NCI-H187 treated with DMSO at 0.1 percent for 48 hours (cell line): ENCODE results near the gene TGM5.
"Not testable (repeated sequence)": the region's sequence is repeated elsewhere in the genome, so short reads cannot be mapped to it uniquely, and the experiment has no call there.

Experiments used
- DNase-seq: peaks from one replicate; lab custom pipeline; 2025; lab: John Stamatoyannopoulos, UW

The TGM5 gene

DNA sequence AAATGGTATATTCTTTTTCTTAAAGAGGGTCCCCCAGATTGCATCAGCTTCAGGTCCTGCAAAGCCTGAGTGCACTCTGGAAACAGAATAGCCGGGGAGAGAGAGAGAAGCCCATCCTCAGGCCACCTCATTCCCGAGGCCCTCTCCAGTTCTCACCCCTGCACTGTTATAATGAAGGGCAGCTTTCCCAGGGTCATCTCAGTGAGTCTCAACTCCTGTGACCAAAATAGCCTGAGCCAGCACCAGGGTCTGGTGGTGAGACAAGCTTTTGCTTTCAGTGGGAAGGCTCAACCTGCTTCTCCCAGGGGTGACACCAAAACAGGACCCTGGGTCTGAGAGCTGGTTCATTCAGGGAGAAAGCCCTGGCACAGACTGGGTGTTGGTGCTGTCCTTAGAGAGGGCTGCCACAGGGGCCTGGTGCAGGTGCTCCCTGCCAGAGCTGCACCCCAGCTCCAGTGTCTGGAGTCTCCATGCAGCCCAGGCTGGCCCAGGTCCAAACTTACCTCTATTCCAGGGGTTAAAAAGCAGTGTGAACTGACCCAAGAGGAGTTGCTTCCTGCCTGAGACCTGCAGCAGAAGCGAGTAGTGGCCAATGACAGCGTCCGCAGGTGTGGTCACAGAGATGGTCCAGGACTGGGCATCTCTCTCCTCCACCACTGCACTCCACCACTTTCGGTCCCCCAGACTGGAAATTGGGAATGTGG lies 52.0 kb downstream of the TGM5 start:
- DNase-seq, result no peak

DNA sequence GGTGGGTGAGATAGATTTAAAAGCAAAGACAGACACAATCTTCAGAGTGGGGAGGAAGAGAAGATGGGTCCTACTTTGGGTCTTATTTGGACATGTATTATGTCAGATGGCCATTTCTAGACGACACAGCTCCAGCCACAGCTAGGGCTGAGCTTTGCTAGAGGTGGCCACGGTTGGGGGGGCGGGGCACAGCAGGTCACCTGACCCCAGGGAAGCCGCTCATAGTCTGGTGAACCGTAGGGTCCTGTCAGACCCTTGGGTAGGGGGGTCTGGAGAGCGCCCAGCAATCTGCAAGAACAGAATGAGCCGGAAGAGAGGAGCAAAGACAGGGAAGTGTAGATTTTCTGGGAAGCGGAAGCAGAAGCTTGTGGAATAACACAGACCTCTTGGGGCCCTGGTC lies 52.6 kb downstream of the TGM5 start:
- DNase-seq, result no peak

DNA sequence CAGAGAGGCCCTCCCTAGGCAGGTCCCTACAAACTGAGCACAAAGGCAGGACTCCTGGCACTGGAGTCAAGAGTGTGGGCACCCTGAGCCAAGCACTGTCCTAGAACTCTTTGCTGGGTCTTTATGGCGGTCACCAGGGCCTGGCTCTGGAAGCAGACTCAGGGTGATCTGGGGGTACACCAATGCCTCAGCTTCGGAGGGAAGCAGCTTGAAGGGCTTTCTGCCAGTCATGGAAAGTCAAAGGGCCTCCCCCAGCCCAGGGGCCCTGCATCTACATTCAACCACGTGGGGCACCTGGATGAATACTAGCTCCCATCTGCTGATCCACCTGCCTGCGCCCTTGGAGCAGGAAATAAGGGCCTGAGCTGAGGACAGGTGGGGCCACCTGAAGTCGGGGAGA lies 53.3 kb downstream of the TGM5 start:
- no peak for DNase-seq

DNA sequence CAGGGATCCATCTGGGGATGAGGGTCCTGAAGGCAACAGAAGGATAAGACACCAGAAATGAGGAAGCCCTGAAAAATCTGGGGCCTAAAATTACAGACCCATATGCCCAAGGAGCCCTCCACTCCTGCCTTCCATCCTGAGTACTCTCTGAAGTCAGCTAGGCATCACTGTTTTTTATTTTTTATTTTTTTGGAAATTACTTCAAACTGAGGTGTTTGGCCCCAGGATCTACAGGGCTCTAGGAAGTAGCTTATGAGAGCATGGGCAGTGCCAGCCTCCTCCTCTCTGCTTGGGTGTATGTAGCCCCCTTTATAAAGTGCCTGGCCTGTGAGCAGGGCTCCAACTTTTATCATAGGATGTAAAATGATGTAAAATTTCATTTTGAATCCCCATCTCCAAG lies 53.8 kb downstream of the TGM5 start:
- DNase-seq, result no peak

DNA sequence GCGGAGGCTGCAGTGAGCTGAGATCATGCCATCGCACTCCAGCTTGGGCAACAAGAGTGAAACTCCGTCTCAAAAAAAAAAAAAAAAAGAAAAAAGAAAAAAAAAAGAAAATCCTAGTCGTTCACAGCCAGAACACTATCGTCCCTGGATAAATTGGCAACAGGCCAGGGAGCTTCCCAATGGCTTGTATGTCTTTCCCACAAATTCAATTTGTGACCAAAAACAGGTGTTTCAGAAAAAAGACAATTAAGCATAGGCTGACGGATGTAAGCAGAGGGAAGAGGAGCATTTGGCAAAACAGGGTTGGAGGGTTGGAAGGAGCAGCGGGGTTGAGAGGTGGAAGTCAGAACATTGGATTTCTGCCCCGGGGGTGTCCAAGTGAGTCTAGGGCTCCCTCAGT lies 54.4 kb downstream of the TGM5 start:
- no peak for DNase-seq

DNA sequence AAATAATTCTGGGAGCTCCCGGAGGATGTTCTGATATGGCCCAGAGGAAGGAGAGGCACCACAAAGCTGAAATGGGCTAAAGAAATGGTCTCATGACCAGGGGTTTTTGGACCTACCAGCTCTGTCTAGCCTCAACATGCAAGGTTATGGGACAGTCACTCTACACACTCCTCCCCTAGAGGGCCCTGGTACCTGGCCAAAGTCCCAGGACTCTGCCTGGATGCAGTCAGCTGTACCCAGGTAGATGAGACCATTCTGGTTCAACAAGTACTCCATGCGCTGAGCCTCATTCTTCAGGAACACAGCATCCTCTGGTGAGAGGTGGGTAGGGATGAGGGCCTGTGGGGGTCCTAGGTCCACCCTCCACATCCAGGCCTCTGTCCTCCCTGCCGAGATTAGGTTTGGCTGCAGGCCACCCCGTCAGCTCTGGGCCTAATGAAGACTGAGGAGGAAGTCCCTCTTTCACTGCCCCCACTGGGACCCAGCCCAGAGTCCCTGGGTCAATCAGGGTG lies 55.4 kb downstream of the TGM5 start:
- DNase-seq, result no peak

DNA sequence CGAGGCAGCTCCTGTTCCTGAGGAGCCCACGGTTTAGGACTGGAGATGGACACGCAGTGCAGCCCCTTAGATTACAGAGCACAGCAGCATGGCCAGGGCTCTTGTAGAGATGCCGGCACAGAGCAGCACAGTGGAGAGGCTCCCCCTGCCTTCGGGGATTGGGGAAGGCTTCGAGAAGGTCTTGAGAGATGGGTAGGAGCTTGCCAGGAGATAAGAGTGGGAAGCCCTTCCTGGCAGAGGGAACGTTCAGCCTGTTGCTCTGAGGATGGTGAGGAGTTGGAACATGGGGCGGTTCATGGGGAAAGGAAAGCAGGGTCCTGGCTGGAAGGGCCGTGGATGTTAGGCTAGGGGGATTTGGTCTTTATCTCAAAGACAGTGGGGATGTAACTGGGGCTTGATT lies 55.9 kb downstream of the TGM5 start:
- no peak for DNase-seq

DNA sequence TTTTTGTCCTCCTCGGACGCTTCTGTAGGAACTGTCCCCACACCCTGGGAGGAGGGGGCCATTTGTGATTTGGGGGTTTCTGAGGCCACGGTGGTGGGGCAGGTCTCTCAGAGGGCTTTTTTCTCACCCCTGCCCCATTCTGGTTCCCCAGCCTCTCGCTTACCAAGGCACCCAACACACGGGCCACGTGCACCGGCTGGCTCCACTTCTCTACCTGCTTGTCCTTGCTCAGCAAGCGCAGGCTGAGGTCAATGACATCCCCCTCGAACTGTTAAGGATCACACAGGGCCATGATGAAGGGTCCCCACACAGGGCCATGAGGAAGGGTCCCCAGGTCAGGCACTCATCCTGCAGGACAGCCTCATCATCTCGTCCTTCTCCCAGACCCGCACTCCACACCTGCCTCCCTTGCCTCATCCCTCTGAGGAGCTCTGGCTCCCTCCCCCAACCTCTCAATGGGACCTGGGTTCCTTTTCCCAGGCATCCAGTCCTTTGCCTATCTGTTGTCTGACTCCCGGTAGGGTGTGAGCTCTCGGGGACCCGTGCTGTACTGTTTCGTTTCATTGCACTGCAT lies 56.5 kb downstream of the TGM5 start:
- DNase-seq, result no peak

DNA sequence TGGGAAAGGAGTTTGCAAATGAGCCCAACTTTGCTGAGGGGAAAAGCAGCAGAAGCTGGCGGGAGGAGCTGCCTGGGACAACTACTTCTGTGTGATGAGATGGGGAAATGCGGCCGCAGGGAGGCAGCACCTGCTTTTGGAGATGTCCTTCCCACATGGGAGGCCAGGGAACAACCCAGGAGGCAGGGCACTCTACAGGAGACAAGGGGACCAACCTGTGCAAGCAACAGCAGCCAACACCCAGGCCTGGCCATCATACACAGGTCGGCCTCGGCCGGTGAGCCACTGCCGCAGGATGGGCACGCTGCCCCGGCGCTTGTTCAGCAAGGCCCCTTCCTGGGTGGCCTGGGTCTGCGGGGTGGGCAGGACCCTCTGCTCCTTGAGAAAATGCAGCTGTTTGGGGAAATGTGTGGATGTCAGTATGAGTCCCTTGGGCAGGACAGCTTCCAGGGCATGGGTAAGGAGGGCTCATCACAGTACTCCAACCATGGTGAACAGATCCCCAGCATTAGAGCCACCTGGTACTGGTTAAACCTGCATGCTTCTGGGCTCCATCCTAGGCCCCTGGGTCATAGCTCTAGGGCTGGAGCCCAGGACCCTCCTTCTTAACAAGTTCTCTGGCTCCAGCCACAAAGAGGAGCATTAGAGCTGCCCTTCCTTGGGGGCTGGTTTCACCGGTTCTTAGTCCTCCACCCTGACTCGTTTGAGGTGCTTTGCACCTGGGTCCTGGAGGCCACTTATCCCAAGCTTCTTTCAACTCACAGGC lies 57.5 kb downstream of the TGM5 start:
- DNase-seq, result no peak

DNA sequence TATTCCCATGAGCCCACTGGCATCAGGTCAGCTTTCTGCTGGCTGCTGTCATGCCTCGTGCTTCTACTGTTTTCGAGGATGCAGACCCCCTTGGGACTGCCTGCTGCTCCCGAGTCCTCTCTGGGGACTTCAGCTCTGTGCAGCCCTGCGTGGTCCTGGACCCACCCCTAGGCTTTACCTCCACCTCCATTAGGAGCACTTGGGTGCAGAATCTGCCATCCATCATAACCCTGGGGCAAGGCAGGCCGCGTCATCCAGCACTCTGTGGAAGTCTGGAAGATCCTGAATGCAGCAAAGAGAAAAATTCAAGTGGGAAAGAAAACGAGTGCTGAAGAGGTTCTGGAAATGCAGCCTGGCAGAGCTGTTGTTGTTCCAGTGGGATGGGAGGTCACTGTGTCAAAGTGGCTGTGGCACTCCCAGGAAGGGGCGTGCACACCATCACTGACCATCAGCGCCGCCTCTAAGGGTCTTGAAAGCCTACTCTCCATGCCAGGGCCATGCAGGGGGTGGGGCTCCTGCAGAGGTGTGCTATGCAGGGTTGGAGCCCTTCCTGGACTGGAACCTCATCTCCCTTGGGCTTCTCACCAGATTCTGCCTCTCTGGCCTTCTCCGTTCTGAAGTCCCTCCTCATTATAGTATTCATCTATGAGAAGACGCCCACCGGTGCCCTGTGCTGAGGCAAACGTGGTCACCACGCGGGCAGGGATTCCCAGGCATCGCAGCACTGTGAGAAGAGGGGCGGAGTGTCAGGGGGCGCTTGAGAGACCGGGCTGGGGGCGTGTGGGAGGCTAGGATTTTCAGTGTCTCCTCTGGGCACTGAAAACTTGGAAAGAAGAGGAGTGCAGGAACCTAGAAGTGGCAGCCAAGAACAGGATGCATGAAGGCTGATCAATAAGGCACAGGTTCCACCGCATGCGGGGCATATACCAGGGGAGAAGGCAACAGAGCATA lies 58.4 kb downstream of the TGM5 start:
- DNase-seq, result no peak

DNA sequence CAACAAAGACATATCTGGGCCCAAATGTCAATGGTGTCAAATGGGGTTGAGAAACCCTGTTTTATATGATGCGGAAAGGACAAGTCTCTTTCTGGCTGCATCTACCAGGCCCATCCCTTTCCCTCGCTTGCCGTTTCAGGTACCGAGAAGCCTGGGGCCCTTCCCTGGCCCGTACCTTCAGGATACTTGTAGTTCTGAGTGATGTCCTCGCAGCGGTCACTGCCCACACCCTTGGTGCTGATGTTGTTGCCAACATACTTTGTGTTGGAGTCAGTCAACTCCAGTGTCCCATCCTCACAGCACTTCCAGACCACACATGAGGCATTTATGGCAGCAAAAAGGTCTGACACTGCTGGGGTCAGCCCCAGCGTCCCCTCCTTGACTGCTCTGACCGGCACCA lies 59.7 kb downstream of the TGM5 start:
- DNase-seq, result no peak

DNA sequence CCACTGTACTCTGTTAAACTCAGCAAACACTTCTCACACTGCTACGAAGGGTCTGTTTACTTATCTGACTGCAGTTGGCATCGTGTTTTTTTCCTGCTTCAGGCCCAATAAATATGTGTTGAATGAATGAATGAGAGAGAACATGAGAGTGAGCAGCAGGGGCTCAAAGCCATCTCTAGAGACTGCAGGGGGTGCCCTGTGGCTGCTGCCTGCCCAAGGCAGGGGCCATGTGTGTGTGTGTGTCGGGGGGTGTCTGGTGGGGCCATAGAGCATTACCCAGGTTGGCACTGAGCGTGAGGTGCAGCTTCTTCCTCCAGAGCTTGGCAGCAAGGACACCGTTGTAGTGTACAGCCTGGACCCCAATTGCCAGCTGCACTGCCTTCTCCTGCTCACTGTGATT lies 60.7 kb downstream of the TGM5 start:
- DNase-seq, result no peak

DNA sequence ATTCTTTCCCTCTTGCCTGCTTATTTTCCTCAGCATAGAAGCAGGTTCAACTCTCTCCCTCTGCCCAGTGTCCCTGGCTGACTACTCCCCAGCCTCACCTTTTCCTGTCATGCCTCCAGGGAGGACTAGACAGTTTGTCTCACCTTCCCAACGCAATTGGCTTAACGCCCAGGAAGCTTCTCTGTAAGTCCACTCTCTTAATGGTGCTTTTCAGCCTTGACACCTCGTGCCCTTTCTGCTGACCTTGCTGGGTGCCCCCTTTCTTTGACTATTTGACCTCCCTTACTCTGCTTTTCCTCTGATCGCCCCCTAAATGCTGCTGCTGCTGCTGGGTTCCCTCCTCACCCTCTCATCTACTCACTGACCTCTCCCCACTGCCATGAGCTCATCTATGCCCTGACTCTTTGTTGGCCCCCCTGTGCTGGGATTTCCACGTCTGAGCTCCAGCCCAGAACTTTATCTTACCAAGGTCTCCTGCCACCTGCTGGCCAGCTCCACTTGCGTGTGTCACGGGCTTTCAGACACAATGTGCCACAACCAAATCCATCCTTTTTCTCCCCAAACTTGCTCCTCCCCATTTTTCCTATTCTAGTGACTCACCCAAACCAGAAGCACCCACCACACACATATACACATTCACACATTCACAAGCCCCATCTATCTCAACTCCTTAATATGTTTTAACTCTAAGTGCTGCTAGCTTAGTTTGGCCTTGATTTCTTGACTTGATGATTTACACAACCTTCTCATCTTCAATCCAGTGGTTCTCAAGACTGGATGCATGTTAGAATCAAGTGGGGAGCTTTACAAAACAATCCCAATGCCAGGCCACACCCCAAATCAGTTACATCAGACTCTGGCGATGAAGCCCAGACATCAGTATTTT lies 62.5 kb downstream of the TGM5 start:
- no peak for DNase-seq

DNA sequence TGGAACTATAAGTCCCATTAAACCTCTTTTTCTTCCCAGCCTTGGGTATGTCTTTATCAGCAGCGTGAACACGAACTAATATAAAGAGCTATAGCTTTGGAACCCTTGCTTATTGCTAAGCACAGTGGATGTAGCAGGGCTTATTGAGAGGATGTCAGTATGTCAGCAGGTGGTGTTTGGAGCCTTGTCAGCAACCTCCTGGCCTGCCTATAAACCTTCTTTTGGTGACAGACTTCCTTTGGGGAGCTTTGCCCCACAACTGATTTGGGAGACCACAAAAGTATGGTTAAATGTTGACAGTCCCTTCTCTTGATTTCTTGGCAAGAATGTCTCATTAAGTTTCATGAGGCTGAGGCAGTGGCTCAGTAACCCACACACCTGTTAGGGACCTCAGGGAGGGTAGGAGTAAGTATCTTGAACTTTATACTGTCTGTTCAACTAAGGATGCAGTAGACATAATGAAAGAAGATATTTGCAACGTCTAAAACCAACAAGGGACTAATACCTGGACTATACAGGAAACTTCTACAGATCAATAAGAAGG lies 66.7 kb downstream of the TGM5 start:
- DNase-seq, result no peak

DNA sequence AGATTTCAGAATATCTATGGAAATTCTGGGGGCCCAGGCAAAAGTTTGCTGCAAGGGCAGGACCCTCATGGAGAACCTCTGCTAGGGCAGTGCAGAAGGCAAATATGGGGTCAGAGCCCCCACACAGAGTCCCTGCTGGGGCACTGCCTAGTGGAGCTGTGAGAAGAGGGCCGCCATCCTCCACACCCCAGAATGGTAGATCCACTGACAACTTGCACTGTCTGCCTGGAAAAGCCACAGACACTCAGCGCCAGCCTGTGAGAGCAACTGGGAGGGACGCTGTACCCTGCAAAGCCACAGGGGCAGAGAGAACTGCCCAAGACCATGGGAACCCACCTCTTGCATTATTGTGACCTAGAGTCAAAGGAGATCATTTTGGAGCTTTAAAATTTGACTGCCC lies 67.7 kb downstream of the TGM5 start:
- DNase-seq, result no peak

DNA sequence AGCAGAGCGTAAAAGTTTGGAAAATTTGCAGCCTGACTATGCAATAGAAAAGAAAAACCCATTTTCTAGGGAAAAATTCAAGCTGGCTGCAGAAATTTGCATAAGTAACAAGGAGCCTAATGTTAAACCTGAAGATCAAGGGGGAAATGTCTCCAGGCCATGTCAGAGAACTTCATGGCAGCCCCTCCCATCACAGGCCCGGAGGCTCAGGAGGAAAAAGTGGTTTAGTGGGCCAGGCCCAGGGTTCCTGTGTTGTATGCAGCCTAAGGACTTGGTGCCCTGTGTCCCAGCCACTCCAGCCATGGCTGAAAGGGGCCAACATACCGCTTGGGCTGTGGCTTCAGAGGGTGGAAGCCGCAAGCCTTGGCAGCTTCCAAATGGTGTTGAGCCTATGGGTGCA lies 68.2 kb downstream of the TGM5 start:
- DNase-seq, result not testable (repeated sequence)

DNA sequence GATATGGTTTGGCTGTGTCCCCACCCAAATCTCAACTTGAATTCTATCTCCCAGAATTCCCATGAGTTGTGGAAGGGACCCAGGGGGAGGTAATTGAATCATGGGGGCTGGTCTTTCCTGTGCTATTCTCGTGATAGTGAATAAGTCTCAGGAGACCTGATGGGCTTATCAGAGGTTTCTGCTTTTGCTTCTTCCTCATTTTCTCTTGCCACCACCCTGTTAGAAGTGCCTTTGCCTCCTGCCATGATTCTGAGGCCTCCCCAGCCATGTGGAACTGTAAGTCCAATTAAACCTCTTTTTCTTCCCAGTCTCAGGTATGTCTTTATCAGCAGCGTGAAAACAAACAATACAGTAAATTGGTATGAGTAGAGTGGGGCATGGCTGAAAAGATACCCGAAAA lies 69.0 kb downstream of the TGM5 start:
- not testable (repeated sequence) for DNase-seq

DNA sequence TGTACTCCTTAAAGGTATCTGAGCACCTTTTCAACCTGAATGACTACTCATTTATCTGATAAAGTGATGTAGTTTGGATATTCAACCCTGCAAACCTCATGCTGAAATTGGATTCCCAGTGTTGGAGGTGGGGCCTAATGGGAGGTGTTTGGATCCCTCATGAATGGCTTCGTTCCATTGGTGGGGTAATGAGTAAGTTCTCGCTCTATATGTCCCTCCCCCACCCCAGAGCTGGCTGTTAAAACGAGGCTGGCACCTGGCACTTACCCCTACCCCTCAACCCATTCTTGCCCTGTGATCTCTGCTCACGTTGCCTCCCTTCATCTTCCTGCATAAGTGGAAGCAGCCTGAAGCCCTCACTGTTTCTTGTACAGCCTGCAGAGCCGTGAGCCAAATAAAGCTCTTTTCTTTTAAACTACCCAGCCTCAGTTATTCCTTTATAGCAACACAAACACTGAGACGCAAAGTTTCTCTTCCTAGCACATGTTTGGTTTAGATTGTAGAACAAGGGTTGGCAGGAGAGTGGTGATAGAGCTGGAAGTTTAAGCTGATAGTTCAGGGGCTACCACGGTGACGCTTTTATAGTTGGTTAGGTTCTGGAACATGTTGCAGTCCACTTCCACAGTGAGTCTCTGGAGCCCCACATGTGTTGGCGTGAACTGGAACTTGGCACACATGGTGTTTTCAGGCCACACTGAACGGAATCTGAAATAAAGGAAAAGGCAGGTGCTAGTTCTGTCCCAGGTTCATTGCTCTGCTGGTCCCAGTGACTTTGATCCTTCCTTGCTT lies 69.8 kb downstream of the TGM5 start:
- no peak for DNase-seq

DNA sequence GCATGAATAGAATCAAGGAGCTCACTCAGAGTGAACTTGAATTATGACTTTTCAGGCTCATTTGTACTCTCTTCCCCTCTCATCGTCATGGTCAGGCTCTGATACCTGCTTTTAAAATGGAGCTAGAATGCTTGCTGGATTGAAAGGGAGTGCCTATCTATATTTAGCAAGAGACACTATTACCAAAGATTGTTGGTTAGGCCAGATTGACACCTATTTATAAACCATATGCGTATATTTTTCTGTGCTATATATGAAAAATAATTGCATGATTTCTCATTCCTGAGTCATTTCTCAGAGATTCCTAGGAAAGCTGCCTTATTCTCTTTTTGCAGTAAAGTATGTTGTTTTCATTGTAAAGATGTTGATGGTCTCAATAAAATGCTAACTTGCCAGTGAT lies 71.9 kb downstream of the TGM5 start:
- DNase-seq, result no peak

DNA sequence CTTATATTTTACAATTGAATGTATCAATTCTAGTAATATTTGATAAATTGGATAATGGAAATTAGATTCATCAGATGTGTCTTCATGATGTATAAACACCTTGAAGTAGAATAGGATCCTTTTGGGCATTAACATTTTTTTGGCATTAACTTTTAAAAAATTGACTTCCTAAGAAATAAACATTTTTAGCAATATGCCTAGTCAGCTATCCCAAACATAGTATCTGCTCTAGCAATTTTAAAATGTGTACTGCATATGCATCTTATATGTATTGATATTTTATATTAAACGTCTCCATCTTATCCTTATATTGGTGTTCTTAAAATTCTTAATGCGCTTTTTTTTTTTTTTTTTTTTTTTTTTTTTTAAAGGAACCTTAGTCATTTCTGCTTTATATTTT lies 73.0 kb downstream of the TGM5 start:
- DNase-seq, result no peak
